ENCODE results near the gene BNC2.

DNA sequence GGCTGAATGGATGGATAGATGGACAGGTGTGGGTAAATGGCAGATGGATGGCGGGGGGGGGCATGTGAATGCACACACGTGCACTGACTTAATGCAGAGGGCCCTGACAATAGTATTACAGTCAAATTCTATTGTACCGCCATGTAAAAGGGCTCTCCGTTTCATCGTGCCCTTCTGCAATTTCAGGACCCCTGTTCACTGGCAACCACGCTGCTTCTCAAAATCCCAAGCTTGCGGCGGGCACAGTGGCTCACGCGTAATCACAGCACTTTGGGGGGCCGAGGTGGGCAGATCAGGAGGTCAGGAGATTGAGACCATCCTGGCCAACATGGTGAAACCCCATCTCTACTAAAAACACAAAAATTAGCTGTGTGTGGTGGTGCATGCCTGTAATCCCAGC is 211.4 kb downstream of the BNC2 start:
- TF ChIP-seq, protein P1, sequence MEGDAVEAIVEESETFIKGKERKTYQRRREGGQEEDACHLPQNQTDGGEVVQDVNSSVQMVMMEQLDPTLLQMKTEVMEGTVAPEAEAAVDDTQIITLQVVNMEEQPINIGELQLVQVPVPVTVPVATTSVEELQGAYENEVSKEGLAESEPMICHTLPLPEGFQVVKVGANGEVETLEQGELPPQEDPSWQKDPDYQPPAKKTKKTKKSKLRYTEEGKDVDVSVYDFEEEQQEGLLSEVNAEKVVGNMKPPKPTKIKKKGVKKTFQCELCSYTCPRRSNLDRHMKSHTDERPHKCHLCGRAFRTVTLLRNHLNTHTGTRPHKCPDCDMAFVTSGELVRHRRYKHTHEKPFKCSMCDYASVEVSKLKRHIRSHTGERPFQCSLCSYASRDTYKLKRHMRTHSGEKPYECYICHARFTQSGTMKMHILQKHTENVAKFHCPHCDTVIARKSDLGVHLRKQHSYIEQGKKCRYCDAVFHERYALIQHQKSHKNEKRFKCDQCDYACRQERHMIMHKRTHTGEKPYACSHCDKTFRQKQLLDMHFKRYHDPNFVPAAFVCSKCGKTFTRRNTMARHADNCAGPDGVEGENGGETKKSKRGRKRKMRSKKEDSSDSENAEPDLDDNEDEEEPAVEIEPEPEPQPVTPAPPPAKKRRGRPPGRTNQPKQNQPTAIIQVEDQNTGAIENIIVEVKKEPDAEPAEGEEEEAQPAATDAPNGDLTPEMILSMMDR (IDR thresholded peaks at IDR 0.05): no peak
- no peak for TF ChIP-seq POLR2A (IDR thresholded peaks at IDR 0.05)
